Hematopoietic multipotent progenitor cell treated with erythropoietin and hydrocortisone succinate and interleukin-3 and kit ligand, for 4 days (in vitro differentiated cells): Measurements from ENCODE around the gene NDUFB8.
"Not testable (repeated sequence)": the region's sequence is repeated elsewhere in the genome, so short reads cannot be mapped to it uniquely, and the experiment has no call there.

ENCODE experiments used
- DNase-seq: peaks from one replicate; pipeline ENCODE4 v3.0.0-alpha.2; 2015

Gene NDUFB8

DNA sequence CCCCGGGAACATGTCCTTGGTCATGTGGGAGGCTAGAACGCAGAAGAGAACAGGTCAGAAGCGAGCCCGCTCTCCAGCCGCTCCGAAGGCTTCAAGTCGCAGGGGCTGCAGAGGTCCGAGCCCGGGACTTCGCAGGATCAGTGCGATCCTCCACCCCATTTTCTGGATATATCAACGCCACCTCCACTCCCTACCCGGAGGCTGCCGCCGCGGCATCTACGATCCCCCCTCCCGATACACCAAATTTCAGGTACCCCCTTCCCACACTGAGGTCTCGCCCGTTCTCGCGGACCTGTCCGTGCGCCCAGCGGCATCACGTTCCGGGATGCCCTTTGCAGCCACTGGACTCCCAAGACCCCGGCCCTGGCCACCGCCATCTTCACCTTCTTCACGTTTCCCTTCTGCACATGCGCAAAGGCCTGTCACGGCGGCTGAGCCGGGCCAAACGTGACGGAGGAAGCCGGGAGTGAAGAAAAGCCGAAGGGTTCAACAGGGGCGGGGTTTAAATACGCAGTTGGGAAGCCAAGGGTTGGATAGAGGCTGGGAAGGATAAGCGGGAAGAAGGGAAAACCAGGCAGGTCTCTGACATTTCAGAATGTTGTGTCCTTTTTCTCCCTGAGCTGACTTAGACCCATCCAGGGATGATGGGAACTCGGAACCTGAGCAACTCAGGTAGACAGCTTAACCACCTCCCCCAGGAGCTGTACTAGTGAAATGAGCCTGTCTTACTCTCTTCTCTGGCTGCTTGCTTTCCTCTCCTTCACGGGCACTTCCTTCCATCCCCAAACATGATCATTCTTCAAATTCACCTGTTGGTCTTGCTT, at the start of gene NDUFB8:
NDUFB8 (minus strand) TSS at position 397 of the 824 bp plus-strand sequence; CDS start at position 377, 20 bp downstream.
- peak; percentile 94 for DNase-seq

DNA sequence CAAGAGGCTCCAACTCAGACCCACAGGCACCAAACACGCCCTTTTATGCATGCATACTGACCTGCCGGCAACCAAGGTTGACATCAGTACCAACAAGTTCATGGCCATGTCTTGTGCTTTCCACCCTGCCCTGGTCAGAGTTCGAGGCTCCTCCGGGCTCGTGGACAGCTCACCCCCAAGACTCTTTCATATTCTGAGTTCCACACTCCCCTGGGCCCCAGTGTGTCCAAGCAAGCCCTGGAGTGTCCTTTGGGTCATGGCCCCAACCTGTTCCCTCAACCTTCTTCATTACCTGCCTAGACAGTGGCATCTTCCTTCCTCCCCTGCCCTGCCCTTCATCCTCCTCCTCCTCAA, 46.6 kb upstream of the NDUFB8 start:
- no peak for DNase-seq

DNA sequence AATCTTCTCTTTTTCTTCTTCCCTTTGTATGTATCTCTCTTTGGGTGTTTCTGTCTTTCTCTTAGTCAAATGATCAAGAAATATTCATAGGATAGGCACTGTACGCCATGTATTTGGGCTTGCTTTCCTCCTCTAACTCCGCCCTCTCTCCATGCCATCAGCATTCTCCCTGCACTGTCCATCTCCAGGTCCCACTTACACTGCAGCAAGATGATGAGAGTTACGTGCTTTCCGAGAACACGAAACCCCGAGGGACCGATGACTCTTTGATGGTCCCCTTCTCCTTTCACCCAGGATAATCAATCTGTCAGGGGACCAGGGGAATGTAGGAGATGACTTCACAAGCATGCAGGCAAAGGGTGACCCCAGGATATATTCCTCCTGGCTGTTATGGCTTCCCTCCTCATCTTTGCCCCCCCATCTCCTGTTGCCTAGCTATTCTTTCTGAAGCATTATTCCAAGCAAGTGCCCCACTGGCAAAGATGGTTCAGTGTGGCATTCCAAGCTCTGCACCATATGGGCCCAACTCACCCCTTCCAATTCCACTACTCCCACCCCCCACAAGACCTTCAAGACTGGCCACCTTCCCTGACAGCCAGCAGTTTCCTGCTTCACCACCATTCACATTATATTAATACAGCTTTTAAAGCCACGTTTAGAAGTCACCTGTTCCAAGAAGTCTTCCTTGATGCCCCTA, 46.1 kb upstream of the NDUFB8 start:
- DNase-seq: no peak

DNA sequence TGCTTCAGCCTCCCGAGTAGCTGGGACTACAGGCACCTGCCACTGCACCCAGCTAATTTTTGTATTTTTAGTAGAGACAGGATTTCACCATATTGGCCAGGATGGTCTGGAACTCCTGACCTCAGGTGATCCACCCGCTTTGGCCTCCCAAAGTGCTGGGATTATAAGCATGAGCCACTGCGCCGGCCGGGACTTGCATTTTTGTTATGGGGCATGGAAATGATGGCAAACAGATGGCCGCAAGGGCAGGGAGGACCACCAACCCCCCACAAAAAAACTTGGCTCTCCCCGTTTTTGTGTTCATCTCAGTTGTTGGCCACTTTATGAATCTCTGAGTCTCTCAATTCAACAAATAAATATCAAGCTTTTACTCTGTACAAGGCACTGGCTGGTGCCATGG, 45.5 kb upstream of the NDUFB8 start:
- not testable (repeated sequence) for DNase-seq

DNA sequence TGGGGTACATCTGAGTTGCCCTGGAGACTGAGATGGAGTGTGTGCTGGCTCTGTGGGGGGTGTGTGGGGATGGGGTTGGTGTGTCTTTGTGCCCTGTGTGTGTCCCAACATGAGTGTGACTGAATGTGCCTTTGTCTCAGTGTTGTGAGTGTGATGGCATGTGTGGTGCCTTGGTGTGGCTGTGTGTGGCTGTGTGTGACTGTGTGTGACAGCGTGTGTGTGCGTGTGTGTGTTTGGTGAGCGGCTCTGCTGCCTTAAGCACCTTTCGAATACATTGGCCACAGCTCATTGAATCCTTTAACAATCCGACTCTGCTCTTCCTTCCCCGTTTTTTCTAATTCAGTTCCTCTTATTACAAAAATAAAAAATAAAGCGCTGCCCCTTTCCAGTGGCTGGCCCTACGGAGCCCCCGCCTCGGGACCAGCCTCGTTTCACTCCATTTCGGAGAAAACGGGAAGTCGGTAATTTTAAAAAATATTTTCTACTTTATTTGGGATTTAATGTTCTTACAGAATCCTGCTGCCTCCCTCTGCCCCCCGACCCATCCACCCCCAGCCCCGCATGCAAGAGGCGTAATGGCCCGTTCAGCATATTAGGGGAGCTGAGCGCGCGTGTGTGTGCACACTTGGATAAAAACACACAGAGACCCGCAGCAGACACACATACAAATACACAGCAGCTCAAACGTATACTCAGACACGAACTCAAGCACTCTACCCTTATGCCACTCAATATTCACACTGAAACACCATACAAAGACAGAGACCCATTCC, 41.6 kb upstream of the NDUFB8 start:
- no peak for DNase-seq

DNA sequence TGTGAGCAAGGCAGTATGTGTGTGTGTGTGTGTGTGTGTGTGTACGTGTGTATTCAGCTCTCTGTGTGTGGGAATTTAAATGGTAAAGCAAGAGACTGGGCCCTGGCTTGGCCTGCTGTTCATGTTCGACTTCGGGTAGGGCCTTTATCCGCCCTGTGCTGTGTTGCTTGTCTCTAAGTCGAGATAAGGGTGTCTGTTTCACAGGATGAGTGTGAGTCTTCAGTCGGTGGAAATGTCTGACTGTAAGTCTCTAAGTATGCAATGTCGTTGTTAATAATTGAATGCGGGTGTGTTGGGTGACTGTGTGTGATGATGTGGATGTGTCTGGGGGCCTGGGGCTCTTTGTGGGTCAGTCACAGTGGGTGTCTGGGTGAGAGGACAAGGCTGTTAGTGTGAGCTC, 40.8 kb upstream of the NDUFB8 start:
- no peak for DNase-seq

DNA sequence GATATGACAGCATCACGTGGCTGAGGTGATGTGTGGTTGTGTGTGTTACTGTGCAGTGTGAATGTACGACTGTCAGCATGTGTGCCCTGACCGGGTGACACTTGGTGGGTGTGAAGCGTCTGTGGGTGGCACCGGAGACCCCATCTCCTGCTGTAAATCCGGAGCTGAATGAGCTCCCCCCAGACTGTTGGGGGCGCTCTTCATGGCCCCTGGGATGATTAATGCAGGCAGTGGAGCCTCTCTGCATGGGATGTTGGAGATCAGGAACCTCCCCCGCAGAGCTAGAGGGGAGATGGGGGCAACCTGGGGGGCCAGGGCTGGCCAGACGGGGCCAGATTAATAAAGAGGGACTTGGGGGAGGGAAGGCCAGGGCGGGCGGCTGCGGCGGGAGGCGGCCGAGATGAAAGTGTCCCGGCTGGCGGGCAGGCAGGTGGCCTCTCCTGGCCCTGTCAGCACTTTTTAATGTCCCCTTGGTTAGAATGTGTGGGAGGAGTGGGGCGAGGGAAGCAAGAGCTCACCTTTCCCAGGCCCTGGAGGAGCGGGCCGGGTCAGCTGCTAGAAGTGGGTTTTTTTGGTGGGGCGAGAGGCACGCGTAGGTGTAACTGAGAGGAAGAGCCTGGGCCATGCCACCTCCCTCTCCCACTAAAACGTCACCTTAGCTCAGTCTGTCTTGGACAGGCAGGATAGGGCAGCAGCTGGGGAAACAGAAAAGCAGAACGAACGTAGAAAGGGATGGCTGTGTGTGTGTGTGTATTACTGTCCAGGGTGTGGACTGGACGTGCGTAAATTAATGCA, 40.2 kb upstream of the NDUFB8 start:
- DNase-seq: no peak

DNA sequence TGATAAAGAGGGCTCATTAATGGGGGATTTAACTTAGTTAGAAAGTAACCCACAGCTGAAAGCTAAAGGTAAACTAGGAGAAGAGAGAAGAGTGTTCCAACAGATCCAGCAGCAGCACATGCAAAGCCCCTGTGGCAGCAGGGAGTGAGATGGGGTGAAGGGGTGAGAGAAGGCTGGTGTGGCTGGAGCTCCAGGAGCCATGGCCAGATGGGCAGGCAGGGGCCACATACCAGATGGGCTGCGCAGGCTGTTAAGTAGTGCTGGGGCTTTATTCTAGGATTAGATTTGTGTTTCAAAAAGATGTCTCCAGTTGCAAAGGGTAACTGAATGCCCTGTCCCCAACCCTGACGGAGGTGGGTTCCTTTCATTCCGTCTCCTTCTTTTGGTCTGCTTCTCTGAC, 39.2 kb upstream of the NDUFB8 start:
- no peak for DNase-seq

DNA sequence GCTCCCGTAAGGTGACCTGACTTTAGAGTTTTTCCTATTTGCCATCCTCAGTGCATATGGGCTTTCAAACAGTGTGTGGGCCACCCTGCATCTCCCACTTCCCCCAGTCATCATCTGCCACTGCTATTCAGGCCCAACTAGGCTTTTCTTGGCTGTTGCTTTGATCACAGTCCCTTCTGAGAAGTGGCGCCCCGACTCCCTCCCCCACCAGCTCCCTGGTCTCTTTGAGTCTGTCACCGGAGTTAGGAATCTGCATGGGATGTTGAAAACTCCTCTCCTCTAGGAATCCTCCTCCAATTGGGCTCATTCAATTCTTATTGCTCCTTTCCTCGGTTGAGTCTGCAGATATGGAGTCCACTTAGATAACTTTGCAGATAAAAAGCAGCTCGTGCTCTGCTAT, 38.2 kb upstream of the NDUFB8 start:
- no peak for DNase-seq

DNA sequence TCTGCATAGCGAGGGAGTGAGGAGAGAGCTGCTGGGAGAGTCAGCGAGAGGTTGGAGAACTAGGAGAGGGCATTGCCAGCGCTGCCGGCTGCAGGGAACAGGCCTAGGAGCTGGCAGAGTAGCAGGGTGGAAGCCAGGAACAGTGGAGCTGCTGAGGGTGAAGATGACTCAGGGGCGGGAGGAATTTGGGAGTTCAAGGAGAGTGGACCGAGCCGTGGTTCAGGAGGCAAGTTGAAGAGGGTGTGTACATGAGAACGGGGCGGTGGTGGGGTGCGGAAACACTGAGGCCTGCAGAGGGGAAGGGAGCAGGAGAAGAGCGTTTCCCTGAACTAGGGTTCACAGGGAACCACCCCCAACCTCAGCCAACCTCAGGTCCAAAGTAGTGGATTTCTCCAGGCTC, 37.6 kb upstream of the NDUFB8 start:
- DNase-seq: no peak

DNA sequence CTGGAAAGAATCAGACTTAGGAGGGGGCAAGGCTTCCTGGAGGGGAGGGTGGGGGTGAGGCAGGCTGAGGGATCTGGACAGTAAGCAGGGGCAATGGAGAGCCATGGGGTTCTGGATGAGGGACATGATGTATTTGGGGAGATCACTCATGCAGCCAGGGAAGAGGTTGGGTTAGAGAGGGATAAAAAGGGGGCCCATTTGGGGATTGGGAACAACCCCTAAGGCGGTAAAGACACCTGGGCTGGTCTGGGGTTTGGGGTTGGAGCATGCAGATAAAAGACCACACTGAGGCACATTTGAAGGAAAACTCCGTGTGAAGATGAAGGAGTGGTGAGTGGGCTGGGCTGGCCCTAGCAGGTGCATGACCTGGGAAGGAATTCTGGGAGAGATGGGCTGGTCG, 36.9 kb upstream of the NDUFB8 start:
- DNase-seq: no peak

DNA sequence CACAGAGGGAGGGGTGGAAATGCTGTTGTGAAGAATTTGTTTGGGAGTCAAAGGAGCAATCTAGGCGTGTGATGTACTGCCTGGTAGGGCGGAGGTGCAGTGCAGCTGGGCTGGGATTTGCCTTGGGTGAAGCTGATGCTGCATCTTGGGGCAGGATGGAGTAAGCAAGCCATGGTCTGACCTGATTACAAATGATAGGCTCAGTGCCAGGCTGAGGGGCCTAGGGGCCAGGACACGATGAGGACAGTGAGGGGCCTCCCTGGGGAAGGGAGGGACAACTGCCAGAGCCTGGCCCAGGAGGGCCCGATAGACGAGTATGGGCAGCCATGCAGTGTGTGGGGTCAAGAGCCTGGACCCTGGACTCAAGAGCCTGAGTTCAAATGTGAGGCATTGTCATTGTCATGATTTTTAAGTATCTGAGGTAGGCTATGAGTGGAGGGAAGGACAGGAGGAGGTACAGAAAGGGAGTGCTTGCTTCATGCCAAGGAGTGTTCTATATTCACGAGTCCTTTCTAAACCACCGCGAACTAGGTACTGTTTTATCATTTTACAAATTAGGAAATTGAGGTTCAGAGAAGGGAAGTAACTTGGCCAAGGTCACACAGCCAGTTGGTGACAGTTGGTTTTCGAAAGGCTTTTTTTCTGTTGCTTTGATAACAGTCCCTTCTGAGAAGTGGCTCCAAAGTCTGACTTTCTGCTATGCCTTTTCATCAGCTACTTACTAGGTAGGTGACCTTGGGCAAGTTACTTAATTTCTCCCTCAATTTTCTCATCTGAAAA, 35.7 kb upstream of the NDUFB8 start:
- no peak for DNase-seq

DNA sequence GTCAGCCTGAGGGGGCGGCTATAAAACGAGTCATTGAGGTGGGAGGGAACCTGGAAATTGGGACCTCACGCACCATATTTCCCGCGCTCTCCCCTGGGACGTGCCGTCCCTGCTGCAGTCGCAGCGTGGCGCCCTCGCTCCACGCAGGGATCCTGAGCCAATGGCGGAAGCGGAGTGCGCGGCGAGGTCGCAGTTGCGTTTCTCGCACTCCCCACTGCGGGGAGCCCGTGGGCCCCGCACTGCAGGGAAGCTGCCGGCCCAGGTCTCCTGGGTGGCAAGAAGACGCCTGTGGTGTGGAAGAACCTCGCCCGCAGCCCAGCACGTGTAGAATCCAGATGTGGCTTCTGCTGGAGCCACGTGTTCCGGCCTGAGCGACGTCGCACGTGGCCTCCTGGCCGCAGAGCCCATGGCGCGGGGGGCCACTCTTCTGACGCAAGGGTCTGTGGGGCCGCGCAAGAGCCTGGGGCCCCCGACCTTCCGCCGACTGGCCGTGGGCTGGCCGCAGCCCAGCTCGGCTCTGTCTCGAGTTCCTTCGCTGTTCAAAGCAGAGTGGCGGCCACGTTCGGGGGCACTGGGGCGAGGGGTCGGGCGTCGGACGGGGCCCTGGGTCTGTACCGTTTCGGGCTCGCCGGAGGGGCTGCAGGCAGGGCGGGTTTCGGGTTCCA, 32.5 kb upstream of the NDUFB8 start:
- peak; percentile 93 for DNase-seq

DNA sequence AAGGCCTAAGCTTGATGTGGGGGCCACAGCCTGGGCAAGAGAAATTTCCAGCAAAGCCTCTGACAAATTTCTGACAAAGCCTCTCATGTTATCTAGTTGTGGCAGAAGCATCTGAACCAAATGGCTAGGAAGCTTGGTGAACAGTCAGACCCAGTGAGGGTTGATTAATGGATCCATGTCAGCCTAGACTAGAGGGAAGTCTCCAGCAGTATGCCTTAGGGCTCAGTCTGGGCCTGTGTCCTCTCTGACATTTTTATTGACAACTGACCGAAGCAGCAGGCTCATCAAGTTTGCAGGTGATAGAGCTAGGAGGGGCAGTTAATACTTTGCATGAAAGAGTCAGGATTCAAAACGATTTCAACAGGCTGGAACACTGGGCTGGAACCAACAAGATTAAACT, 31.3 kb upstream of the NDUFB8 start:
- no peak for DNase-seq

DNA sequence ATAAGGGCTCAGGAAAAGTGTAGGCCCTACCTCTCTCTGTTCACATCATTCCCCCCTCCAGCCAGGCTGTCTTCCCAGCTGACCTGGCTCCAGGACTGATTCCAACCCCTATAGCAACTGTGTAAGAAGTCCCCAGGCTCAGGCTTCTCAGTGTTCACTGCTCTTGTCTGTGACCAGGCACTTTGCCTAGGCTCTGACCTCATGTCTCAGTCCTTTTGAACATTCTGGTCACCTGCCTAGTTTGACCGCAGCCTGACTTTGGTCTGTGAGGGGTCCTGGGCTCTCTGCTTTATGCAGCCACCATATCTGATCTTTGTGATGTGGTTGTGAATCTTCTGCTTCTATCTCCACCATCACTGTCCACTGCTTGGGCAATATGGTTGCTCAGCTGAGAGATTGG, 30.6 kb upstream of the NDUFB8 start:
- DNase-seq: no peak

DNA sequence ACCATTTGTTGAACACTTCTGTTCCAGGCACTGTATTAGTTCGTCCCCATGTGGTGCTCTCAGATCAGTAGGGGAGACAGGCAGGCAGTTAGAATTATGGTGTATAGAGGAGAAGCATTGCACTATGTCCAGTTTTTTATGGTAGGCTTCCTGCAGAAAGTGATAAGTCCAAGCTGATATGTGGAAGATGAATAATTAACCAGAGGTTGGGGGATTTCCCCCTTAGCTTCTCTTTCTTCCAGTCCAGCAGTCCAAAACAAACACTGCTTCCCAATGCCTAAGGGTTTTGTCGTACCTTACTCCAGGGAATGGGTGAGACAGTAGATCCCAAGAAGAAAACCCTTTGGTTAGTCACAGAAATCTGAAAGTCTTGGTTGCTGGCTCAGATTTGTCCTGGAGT, 25.2 kb upstream of the NDUFB8 start:
- DNase-seq: no peak

DNA sequence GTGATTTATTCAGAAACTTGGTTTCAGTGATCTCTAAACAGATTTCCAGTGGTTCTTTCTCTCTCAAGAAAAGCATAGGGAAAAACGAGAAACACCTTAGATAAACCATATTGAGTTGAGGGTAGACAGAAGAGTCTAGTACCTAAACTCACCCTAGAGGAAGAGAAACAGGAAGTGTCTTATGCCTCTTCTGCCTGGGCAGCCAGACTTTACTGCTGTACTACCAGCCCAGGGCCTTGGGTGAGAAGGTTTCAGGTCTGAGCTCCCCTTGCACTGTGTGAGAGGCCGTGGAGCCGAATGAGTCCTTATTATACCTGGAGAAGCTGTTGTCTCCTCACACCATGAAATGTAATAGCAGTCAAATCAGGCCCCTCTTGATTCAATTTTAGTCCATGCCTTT, 24.3 kb upstream of the NDUFB8 start:
- no peak for DNase-seq

DNA sequence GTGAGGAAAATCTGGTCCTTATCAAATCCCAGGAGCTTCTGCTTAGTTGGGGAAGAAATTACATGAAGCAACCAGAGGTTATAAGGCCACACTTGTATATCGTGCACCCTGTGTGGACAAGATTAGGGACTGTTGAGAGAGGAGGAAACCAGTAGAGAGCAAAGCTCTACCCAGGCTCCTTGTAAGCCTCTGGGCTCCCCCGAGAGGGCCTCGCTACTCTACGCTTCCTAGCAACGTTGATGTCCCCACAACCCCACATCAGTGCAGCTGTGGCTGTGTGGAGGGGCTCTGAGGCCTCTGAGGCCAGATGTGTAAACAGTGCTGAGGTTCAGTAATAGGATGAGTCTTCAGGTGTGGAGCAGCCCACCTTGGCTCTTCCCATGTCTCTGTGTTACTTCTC, 22.1 kb upstream of the NDUFB8 start:
- DNase-seq: no peak

DNA sequence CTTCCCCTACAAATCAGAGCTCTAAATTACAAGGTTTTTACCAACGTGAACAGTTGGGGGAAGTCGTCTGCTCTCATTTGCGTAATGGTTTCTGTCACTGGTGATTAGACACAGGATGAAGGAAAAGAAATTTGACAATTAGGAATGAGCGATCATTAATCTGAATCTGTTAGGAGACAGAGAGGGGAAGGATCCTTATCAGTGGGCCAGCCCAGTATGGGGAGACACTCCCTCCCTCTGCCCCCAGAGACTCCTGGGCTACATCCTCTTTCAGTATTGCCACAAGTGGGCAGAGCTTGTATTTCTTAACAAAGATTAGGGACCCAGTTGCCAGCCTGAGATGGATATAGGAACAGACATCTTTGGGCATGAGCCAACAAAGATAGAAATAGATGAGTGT, 21.5 kb upstream of the NDUFB8 start:
- DNase-seq: peak; percentile 48

DNA sequence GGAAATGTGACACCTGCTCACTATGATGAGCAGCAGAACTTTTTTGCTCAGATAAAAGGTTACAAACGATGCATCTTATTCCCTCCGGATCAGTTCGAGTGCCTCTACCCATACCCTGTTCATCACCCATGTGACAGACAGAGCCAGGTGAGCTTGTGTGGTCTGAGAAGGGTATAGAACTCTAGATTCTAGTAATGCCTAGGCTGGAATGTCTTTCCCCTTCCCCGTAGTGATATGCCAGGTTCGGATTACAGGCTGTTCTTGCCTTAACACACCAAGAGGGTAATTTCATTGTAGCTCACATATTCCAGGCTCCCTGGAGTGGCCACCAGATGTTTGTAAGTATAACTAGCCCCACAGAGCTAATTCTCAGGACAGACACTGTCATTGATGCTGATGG, 15.3 kb upstream of the NDUFB8 start:
- no peak for DNase-seq

DNA sequence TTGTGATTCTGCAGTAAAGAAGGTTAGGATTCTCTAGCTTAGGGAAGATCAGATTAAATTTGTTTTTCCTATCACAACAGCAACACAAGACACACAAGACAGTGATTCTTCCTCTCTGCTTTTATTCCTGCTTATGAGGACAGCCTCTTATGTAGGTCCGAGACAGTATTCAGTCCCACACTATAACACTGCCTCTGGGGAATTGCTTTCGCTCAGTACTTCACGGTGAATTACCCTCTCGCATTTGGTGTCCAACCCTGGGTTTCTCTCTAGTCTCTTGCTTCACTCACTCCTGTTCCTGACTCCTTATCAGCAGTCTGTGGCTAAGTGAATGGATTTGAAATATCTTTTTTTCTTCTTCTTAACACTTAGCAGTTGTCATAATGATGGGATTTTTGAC, 7.8 kb upstream of the NDUFB8 start:
- no peak for DNase-seq
